Dendritic cell treated with granulocyte-macrophage colony-stimulating factor and Interleukin-4, amounts not matched to agents 40 ng/mL and 50 ng/mL, for 4 days (primary cell): ENCODE data around the gene ANO4.

ENCODE experiments used
- H3K27ac Mint-ChIP-seq: one replicate; pipeline ENCODE4 v1.8.0; 2022; ENCODE audit warnings: mild to moderate bottlenecking, mixed read lengths
- H3K27me3 Mint-ChIP-seq: one replicate; pipeline ENCODE4 v1.8.0; 2022; ENCODE audit warnings: mild to moderate bottlenecking, mixed read lengths
- H3K36me3 Mint-ChIP-seq: one replicate; pipeline ENCODE4 v1.8.0; 2022; ENCODE audit warnings: low read depth, mixed read lengths
- H3K4me1 Mint-ChIP-seq: one replicate; pipeline ENCODE4 v1.8.0; 2022; ENCODE audit warnings: low read depth, mixed read lengths
- H3K4me3 Mint-ChIP-seq: one replicate; pipeline ENCODE4 v1.8.0; 2022; ENCODE audit warnings: mild to moderate bottlenecking, moderate library complexity, mixed read lengths
- H3K9me3 Mint-ChIP-seq: one replicate; pipeline ENCODE4 v1.8.0; 2022; ENCODE audit warnings: mixed read lengths
- intact Hi-C: fragments of 100-400 bp; cut with micrococcal nuclease; formaldehyde crosslinking; loops from one replicate; pipeline ENCODE4 v1.15.0; 2022

ANO4 gene

GRCh38 chr12:100795800-100796179, 1.2 kb downstream of the ANO4 start:
- intact Hi-C loops: no loop called here
- Mint-ChIP-seq H3K4me1 (no peaks in the 10 kb centered on the region), H3K27ac (no peak overlapping the region), H3K4me3 (no peak overlapping the region), H3K36me3 (no peaks in the 10 kb centered on the region), H3K9me3 (no peaks in the 10 kb centered on the region), H3K27me3 (peaks cover 11% of the 10 kb centered on the region)

GRCh38 chr12:100796621-100797020, 2.0 kb downstream of the ANO4 start:
- no peaks in the 10 kb centered on the region for H3K4me1 Mint-ChIP-seq
- no peaks in the 10 kb centered on the region for H3K36me3 Mint-ChIP-seq
- H3K27me3 Mint-ChIP-seq: peaks cover 11% of the 10 kb centered on the region
- no peak overlapping the region for H3K4me3 Mint-ChIP-seq
- intact Hi-C loops: no loop called here
- H3K27ac Mint-ChIP-seq: no peak overlapping the region
- H3K9me3 Mint-ChIP-seq: no peaks in the 10 kb centered on the region

GRCh38 chr12:100797246-100797645, 2.7 kb downstream of the ANO4 start:
- no peaks in the 10 kb centered on the region for H3K36me3 Mint-ChIP-seq
- H3K4me3 Mint-ChIP-seq: no peak overlapping the region
- intact Hi-C loops: no loop called here
- peaks cover 11% of the 10 kb centered on the region for H3K27me3 Mint-ChIP-seq
- H3K4me1 Mint-ChIP-seq: no peaks in the 10 kb centered on the region
- H3K9me3 Mint-ChIP-seq: no peaks in the 10 kb centered on the region
- no peak overlapping the region for H3K27ac Mint-ChIP-seq

GRCh38 chr12:100797786-100798185, 3.2 kb downstream of the ANO4 start:
- Mint-ChIP-seq H3K9me3 (no peaks in the 10 kb centered on the region), H3K27me3 (peaks cover 11% of the 10 kb centered on the region), H3K27ac (no peak overlapping the region), H3K4me1 (no peaks in the 10 kb centered on the region), H3K4me3 (no peak overlapping the region), H3K36me3 (no peaks in the 10 kb centered on the region)
- intact Hi-C loops: no loop called here

- no peaks in the 10 kb centered on the region for H3K9me3 Mint-ChIP-seq
- H3K27me3 Mint-ChIP-seq: peaks cover 11% of the 10 kb centered on the region
- no peak overlapping the region for H3K4me3 Mint-ChIP-seq
- H3K36me3 Mint-ChIP-seq: no peaks in the 10 kb centered on the region
- H3K27ac Mint-ChIP-seq: no peak overlapping the region
- intact Hi-C loops: no loop called here
- H3K4me1 Mint-ChIP-seq: no peaks in the 10 kb centered on the region
Measured at GRCh38 chr12:100798286-100799160, 3.9 kb downstream of the ANO4 start.

- intact Hi-C loops: no loop called here
- peaks cover 5% of the 10 kb centered on the region for H3K27me3 Mint-ChIP-seq
- no peaks in the 10 kb centered on the region for H3K9me3 Mint-ChIP-seq
- H3K4me1 Mint-ChIP-seq: no peaks in the 10 kb centered on the region
- no peak overlapping the region for H3K4me3 Mint-ChIP-seq
- no peak overlapping the region for H3K27ac Mint-ChIP-seq
- H3K36me3 Mint-ChIP-seq: no peaks in the 10 kb centered on the region
Measured at GRCh38 chr12:100799770-100800169, 5.2 kb downstream of the ANO4 start.

GRCh38 chr12:100800723-100801122, 6.1 kb downstream of the ANO4 start:
- H3K27ac Mint-ChIP-seq: no peak overlapping the region
- H3K9me3 Mint-ChIP-seq: no peaks in the 10 kb centered on the region
- H3K4me3 Mint-ChIP-seq: no peak overlapping the region
- H3K4me1 Mint-ChIP-seq: no peaks in the 10 kb centered on the region
- no peaks in the 10 kb centered on the region for H3K36me3 Mint-ChIP-seq
- intact Hi-C loops: no loop called here
- no peaks in the 10 kb centered on the region for H3K27me3 Mint-ChIP-seq

- Mint-ChIP-seq H3K9me3 (no peaks in the 10 kb centered on the region), H3K4me3 (no peak overlapping the region), H3K27me3 (no peaks in the 10 kb centered on the region), H3K4me1 (no peaks in the 10 kb centered on the region), H3K27ac (no peak overlapping the region), H3K36me3 (no peaks in the 10 kb centered on the region)
- intact Hi-C loops: no loop called here
Measured at GRCh38 chr12:100801320-100801719, 6.7 kb downstream of the ANO4 start.

GRCh38 chr12:100808777-100809176, 14.2 kb downstream of the ANO4 start:
- no peaks in the 10 kb centered on the region for H3K4me1 Mint-ChIP-seq

GRCh38 chr12:100820314-100820713, 25.7 kb downstream of the ANO4 start:
- Mint-ChIP-seq H3K27ac (no peak overlapping the region), H3K4me3 (no peak overlapping the region), H3K36me3 (no peaks in the 10 kb centered on the region), H3K4me1 (peaks cover 5% of the 10 kb centered on the region), H3K27me3 (no peaks in the 10 kb centered on the region), H3K9me3 (no peaks in the 10 kb centered on the region)
- intact Hi-C loops: loop anchor here (10.0 kb wide), 1 partner anchor 504 kb away; no protein-coding TSS in a partner anchor

More at GRCh38 chr12:100808777-100809176, 14.2 kb downstream of the ANO4 start:
- H3K9me3 Mint-ChIP-seq: no peaks in the 10 kb centered on the region
- H3K36me3 Mint-ChIP-seq: no peaks in the 10 kb centered on the region
- no peak overlapping the region for H3K4me3 Mint-ChIP-seq
- H3K27me3 Mint-ChIP-seq: no peaks in the 10 kb centered on the region
- no peak overlapping the region for H3K27ac Mint-ChIP-seq
- intact Hi-C loops: no loop called here

GRCh38 chr12:100823963-100824362, 29.4 kb downstream of the ANO4 start:
- intact Hi-C loops: loop anchor here (10.0 kb wide), 1 partner anchor 501 kb away; no protein-coding TSS in a partner anchor
- Mint-ChIP-seq H3K9me3 (no peaks in the 10 kb centered on the region), H3K27ac (no peak overlapping the region), H3K36me3 (no peaks in the 10 kb centered on the region), H3K27me3 (no peaks in the 10 kb centered on the region), H3K4me3 (no peak overlapping the region), H3K4me1 (peaks cover 5% of the 10 kb centered on the region)

GRCh38 chr12:100824476-100824875, 29.9 kb downstream of the ANO4 start:
- H3K4me1 Mint-ChIP-seq: peaks cover 5% of the 10 kb centered on the region
- no peak overlapping the region for H3K4me3 Mint-ChIP-seq
- no peaks in the 10 kb centered on the region for H3K27me3 Mint-ChIP-seq
- intact Hi-C loops: loop anchor here (10.0 kb wide), 1 partner anchor 500 kb away; no protein-coding TSS in a partner anchor
- H3K27ac Mint-ChIP-seq: no peak overlapping the region
- H3K9me3 Mint-ChIP-seq: no peaks in the 10 kb centered on the region
- no peaks in the 10 kb centered on the region for H3K36me3 Mint-ChIP-seq

- no peaks in the 10 kb centered on the region for H3K36me3 Mint-ChIP-seq
- H3K4me3 Mint-ChIP-seq: no peak overlapping the region
- no peaks in the 10 kb centered on the region for H3K27me3 Mint-ChIP-seq
- no peaks in the 10 kb centered on the region for H3K4me1 Mint-ChIP-seq
- H3K27ac Mint-ChIP-seq: no peak overlapping the region
- intact Hi-C loops: loop anchor here (10.0 kb wide), 1 partner anchor 498 kb away; no protein-coding TSS in a partner anchor
- H3K9me3 Mint-ChIP-seq: no peaks in the 10 kb centered on the region
Measured at GRCh38 chr12:100826323-100826722, 31.7 kb downstream of the ANO4 start.

- Mint-ChIP-seq H3K27ac (no peak overlapping the region), H3K36me3 (no peaks in the 10 kb centered on the region), H3K4me3 (no peak overlapping the region), H3K9me3 (no peaks in the 10 kb centered on the region), H3K27me3 (no peaks in the 10 kb centered on the region), H3K4me1 (no peaks in the 10 kb centered on the region)
- intact Hi-C loops: loop anchor here (10.0 kb wide), 1 partner anchor 497 kb away; no protein-coding TSS in a partner anchor
Measured at GRCh38 chr12:100827901-100828520, 33.4 kb downstream of the ANO4 start.
